Astrocyte (in vitro differentiated cells and primary cell): ENCODE measurements around the gene KRT79. TPM values are rescaled to one million over a fixed set of nuclear protein-coding genes. Genes with fewer than 3 reads are reported as not detected.

Source experiments
- DNase-seq: peaks from one replicate; pipeline ENCODE4 v3.0.0-alpha.2; 2010; ENCODE audit warnings: low read depth
- FAIRE-seq: peaks from 2 replicates; lab custom pipeline; 2011; peaks lifted over from hg19 to GRCh38; lab: Jason Lieb, UNC
- H2AFZ ChIP-seq: 2 replicates; pipeline ENCODE4 v1.6.0; 2012; ENCODE audit warnings: low read depth, low read length, inconsistent platforms
- H3K27ac ChIP-seq: 2 replicates; pipeline ENCODE4 v1.5.1; 2011; ENCODE audit warnings: low read depth, low read length, inconsistent platforms
- H3K27me3 ChIP-seq: 2 replicates; pipeline ENCODE4 v1.6.0; 2011; ENCODE audit warnings: low read length, inconsistent platforms; ENCODE audit not compliant: insufficient read depth
- H3K36me3 ChIP-seq: 2 replicates; pipeline ENCODE4 v1.5.1; 2011; ENCODE audit warnings: low read length, inconsistent platforms; ENCODE audit not compliant: insufficient read depth
- H3K4me1 ChIP-seq: 2 replicates; pipeline ENCODE4 v1.5.1; 2011; ENCODE audit warnings: low read length, inconsistent platforms; ENCODE audit not compliant: insufficient read depth
- H3K4me2 ChIP-seq: 2 replicates; pipeline ENCODE4 v1.6.0; 2012; ENCODE audit warnings: low read length, inconsistent platforms
- H3K4me3 ChIP-seq: 2 replicates; pipeline ENCODE4 v1.5.1; 2011; ENCODE audit warnings: low read depth, mild to moderate bottlenecking, low read length, inconsistent platforms; ENCODE audit not compliant: insufficient read depth
- H3K79me2 ChIP-seq: 2 replicates; pipeline ENCODE4 v1.6.0; 2012; ENCODE audit warnings: mild to moderate bottlenecking, low read length, inconsistent platforms; ENCODE audit not compliant: insufficient read depth
- H3K9ac ChIP-seq: 2 replicates; pipeline ENCODE4 v1.6.0; 2012; ENCODE audit warnings: mild to moderate bottlenecking, low read length, inconsistent platforms
- H3K9me3 ChIP-seq: 2 replicates; pipeline ENCODE4 v1.5.1; 2012; ENCODE audit warnings: low read depth, mild to moderate bottlenecking, low read length, inconsistent platforms; ENCODE audit not compliant: insufficient read depth
- H4K20me1 ChIP-seq: 2 replicates; pipeline ENCODE4 v1.6.0; 2012; ENCODE audit warnings: low read length, inconsistent platforms; ENCODE audit not compliant: insufficient read depth
- H3K27ac Mint-ChIP-seq: one replicate; pipeline ENCODE4 v1.8.0; 2021; ENCODE audit warnings: mild to moderate bottlenecking, mixed read lengths; ENCODE audit not compliant: unreplicated experiment
- H3K27me3 Mint-ChIP-seq: one replicate; pipeline ENCODE4 v1.8.0; 2021; ENCODE audit warnings: low read depth, mixed read lengths; ENCODE audit not compliant: unreplicated experiment
- H3K36me3 Mint-ChIP-seq: one replicate; pipeline ENCODE4 v1.8.0; 2021; ENCODE audit warnings: low read depth, mixed read lengths; ENCODE audit not compliant: unreplicated experiment
- H3K4me1 Mint-ChIP-seq: one replicate; pipeline ENCODE4 v1.8.0; 2021; ENCODE audit warnings: low read depth, mixed read lengths; ENCODE audit not compliant: unreplicated experiment
- H3K4me3 Mint-ChIP-seq: one replicate; pipeline ENCODE4 v1.8.0; 2021; ENCODE audit warnings: mild to moderate bottlenecking, moderate library complexity, mixed read lengths; ENCODE audit not compliant: unreplicated experiment
- H3K9me3 Mint-ChIP-seq: one replicate; pipeline ENCODE4 v1.8.0; 2021; ENCODE audit warnings: mild to moderate bottlenecking, mixed read lengths; ENCODE audit not compliant: unreplicated experiment
- CTCF ChIP-seq: IDR thresholded peaks from 2 replicates; pipeline ENCODE4 v1.5.1; 2011; ENCODE audit warnings: low read depth, mild to moderate bottlenecking, inconsistent platforms, low read length, moderate library complexity; ENCODE audit not compliant: insufficient read depth
- EZH2 ChIP-seq: IDR thresholded peaks from 2 replicates; pipeline ENCODE4 v1.6.1; 2012; ENCODE audit warnings: mild to moderate bottlenecking, low read length, inconsistent platforms; ENCODE audit not compliant: insufficient read depth
- total RNA-seq: library from RNA; stranded (reverse); gene quantifications from 2 replicates; pipeline ENCODE4 v1.2.1, GENCODE V29; 2021

Gene KRT79
- total RNA-seq, 1 donor from 2014 or later: 0.50 TPM

- Histone ChIP-seq H3K9ac (no peak overlapping the region), H3K9me3 (no peaks in the 10 kb centered on the region), H3K79me2 (no peaks in the 10 kb centered on the region), H3K4me2 (no peak overlapping the region), H3K36me3 (no peaks in the 10 kb centered on the region), H3K4me1 (no peaks in the 10 kb centered on the region), H4K20me1 (no peaks in the 10 kb centered on the region), H2AFZ (no peak overlapping the region), H3K27ac (no peak overlapping the region), H3K27me3 (peaks cover 42% of the 10 kb centered on the region), H3K4me3 (no peak overlapping the region)
- peaks cover 4% of the 10 kb centered on the region for H3K9me3 Mint-ChIP-seq
- H3K4me1 Mint-ChIP-seq: no peaks in the 10 kb centered on the region
- FAIRE-seq (no peak), DNase-seq (no peak)
- TF ChIP-seq CTCF: no peak
- no peak overlapping the region for H3K4me3 Mint-ChIP-seq
- no peaks in the 10 kb centered on the region for H3K36me3 Mint-ChIP-seq
- no peak overlapping the region for H3K27ac Mint-ChIP-seq
- peaks cover 64% of the 10 kb centered on the region for H3K27me3 Mint-ChIP-seq
Observed at GRCh38 chr12:52806169-52806811, 27.8 kb downstream of the KRT79 start.

GRCh38 chr12:52805739-52806138, 28.4 kb downstream of the KRT79 start:
- Mint-ChIP-seq H3K4me3 (no peak overlapping the region), H3K27me3 (peaks cover 63% of the 10 kb centered on the region), H3K4me1 (no peaks in the 10 kb centered on the region), H3K27ac (no peak overlapping the region), H3K9me3 (peaks cover 4% of the 10 kb centered on the region), H3K36me3 (no peaks in the 10 kb centered on the region)
- no peaks in the 10 kb centered on the region for H3K36me3 ChIP-seq
- peaks cover 38% of the 10 kb centered on the region for H3K27me3 ChIP-seq
- H3K79me2 ChIP-seq: no peaks in the 10 kb centered on the region
- no peak overlapping the region for H3K27ac ChIP-seq
- no peak overlapping the region for H3K9ac ChIP-seq
- DNase-seq (no peak), FAIRE-seq (no peak)
- no peak overlapping the region for H3K4me3 ChIP-seq
- H3K4me1 ChIP-seq: no peaks in the 10 kb centered on the region
- H2AFZ ChIP-seq: no peak overlapping the region
- H3K9me3 ChIP-seq: no peaks in the 10 kb centered on the region
- TF ChIP-seq EZH2 (no peak), CTCF (no peak)
- no peak overlapping the region for H3K4me2 ChIP-seq
- no peaks in the 10 kb centered on the region for H4K20me1 ChIP-seq

- no peak overlapping the region for H2AFZ ChIP-seq
- H4K20me1 ChIP-seq: no peaks in the 10 kb centered on the region
- DNase-seq: no peak
- no peaks in the 10 kb centered on the region for H3K36me3 ChIP-seq
- H3K36me3 Mint-ChIP-seq: no peaks in the 10 kb centered on the region
- H3K4me1 Mint-ChIP-seq: no peaks in the 10 kb centered on the region
- H3K9me3 Mint-ChIP-seq: peaks cover 4% of the 10 kb centered on the region
- no peak for FAIRE-seq
- no peak overlapping the region for H3K4me2 ChIP-seq
- peaks cover 37% of the 10 kb centered on the region for H3K27me3 ChIP-seq
- H3K27me3 Mint-ChIP-seq: peaks cover 63% of the 10 kb centered on the region
- H3K27ac ChIP-seq: no peak overlapping the region
- TF ChIP-seq CTCF (no peak), EZH2 (no peak)
- H3K79me2 ChIP-seq: no peaks in the 10 kb centered on the region
- no peaks in the 10 kb centered on the region for H3K4me1 ChIP-seq
- H3K27ac Mint-ChIP-seq: no peak overlapping the region
- H3K4me3 ChIP-seq: no peak overlapping the region
- H3K4me3 Mint-ChIP-seq: no peak overlapping the region
- H3K9ac ChIP-seq: no peak overlapping the region
- no peaks in the 10 kb centered on the region for H3K9me3 ChIP-seq
Observed at GRCh38 chr12:52805000-52805399, 29.1 kb downstream of the KRT79 start.
